NCI-H82 treated with DMSO at 0.1 percent for 48 hours (cell line): ENCODE data around the gene SOCS4.
"Not testable (repeated sequence)": the region's sequence is repeated elsewhere in the genome, so short reads cannot be mapped to it uniquely, and the experiment has no call there.

ENCODE experiments used
- DNase-seq: peaks from one replicate; lab custom pipeline; 2025; ENCODE audit not compliant: unreplicated experiment; lab: John Stamatoyannopoulos, UW

The SOCS4 gene

DNA sequence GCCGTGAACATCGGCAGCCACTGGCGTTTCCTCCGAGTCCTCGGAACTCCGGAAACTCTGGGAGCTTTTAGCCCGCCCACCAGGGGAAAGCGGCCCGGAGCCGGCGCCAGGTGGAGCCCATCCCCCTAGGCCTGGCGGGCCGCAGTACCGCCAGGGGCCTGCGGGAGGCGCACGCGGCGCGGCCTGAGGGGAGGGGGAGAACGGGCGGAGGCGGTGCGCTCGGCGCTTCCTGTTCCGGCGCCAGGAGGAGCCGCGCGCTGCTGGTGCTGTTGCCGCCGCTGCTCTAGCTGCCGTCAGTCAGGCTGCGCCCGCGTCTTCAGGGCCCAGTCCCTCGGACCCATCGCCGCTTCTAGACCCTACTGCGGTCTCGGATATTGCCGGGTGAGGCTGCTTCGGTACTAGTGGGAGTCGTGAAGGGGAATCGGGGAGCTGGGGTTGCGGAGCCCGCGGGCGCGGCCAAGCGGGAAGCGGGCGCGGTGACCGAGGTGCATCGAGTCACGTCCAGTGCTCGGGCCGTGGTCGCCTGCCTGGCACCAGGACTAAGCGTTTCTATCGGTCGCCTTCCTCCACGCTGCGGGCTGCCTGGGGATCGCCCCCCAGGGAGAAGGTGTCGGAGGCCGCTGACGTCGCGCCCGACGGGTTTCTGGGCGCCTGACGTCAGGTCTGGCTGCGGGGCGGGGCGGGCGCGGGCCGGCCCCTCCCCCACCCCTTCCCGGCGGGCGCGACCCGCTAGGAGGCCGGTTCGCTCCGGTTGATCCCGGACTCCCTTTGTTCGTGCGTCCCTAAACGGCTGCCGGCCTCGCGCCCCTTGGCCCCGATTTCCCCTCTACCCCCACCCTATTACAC is 24.6 kb downstream of the SOCS4 start, which contains the start of gene MAPK1IP1L:
MAPK1IP1L (plus strand) TSS at position 225 of the 846 bp plus-strand sequence. CDS start 10,037 bp downstream, outside the sequence.
- DNase-seq: peak; percentile 52

- no peak for DNase-seq
Observed at GRCh38 chr14:55052269-55052930, 25.4 kb downstream of the SOCS4 start.

GRCh38 chr14:55053018-55053417 is 26.0 kb downstream of the SOCS4 start:
- DNase-seq: no peak

- DNase-seq: no peak
Observed at GRCh38 chr14:55053500-55053899, 26.5 kb downstream of the SOCS4 start.

- DNase-seq: no peak
Observed at GRCh38 chr14:55054098-55054497, 27.1 kb downstream of the SOCS4 start.

DNA sequence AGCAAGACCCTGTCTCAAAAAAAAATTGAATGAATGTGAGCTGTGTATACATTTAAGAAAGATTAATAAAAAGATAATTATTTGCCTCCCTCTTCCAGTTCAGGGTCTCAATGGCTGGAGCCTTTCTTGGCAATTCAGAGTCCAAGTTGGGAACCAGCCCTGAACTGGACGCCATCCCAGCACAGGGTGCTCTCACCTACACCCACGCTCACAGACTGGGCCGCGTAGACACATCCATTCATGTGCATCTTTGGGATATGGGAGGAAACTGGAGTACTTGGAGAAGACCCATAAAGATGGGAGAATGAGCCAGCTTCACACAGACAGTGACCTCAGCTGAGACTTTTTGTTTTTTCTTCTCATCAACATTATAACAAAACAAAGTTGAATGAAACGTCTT is 30.9 kb downstream of the SOCS4 start:
- DNase-seq: no peak

DNA sequence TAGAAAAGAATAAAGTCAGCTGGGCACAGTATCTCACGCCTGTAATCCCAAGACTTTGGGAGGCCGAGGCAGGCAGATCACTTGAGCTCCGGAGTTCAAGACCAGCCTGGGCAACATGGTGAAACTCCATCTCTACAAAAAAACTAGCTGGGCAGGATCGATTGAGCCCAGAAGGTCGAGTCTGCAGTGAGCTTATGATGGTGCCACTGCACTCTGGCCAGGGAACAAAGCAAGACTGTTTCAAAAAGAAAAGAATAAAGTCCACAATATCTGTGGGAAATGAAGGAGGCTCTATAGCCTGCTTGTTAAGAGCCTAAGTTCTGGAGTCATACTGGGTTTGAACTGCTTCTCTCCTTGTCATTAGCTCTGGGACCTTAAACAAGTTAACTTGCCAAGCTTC is 32.3 kb downstream of the SOCS4 start:
- no peak for DNase-seq

DNA sequence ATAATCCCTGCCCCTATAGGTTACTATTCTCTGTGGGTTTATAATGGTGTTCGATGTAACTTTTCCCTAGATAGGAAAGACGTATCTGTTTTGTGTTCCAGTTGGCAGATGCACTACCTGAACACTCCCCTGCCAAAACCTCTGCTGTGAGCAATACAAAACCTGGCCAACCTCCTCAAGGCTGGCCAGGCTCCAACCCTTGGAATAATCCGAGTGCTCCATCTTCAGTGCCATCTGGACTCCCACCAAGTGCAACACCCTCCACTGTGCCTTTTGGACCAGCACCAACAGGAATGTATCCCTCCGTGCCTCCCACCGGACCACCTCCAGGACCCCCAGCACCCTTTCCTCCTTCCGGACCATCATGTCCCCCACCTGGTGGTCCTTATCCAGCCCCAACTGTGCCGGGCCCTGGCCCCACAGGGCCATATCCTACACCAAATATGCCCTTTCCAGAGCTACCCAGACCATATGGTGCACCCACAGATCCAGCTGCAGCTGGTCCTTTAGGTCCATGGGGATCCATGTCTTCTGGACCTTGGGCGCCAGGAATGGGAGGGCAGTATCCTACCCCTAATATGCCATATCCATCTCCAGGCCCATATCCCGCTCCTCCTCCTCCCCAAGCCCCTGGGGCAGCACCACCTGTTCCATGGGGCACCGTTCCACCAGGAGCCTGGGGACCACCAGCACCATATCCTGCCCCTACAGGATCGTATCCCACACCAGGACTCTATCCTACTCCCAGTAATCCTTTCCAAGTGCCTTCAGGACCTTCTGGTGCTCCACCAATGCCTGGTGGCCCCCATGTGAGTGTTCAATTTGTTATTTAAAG is 35.7 kb downstream of the SOCS4 start:
- DNase-seq: no peak

DNA sequence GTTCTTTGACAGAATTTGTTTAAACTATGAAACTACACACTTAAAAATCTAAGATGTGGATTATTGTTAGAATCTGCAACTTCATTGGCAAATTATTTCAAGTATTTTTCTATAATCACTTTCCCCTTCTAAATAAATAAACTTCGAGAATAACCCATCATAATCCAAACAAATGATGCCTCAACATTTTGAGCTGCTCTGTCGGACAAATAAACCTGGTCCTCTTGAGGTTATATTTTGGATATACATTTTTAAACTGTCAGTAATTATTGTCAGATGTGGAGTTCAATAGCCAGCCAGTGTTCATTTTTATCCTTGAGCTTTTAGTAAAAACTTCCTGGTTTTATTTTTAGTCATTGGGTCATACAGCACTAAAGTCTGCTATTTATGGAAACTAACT is 37.9 kb downstream of the SOCS4 start:
- not testable (repeated sequence) for DNase-seq

DNA sequence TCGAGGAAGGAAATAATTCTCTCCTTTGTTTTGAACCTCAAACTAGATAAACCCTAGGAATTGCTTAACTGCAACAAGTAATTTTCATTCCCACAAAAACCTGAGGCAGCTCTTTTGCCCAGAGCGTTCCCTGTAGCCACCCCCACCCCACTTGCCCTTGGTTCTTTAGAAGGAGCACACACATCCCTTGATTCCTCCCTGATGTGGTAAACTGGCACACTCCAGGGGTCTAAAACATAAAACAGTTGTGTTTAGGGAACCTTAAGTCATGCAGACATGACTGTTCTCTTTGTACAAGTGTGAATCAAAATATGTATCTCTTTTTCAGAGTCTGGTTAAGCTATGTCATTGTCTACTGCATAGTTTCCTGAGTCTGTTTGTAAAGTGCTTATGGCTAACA is 38.4 kb downstream of the SOCS4 start:
- DNase-seq: no peak

DNA sequence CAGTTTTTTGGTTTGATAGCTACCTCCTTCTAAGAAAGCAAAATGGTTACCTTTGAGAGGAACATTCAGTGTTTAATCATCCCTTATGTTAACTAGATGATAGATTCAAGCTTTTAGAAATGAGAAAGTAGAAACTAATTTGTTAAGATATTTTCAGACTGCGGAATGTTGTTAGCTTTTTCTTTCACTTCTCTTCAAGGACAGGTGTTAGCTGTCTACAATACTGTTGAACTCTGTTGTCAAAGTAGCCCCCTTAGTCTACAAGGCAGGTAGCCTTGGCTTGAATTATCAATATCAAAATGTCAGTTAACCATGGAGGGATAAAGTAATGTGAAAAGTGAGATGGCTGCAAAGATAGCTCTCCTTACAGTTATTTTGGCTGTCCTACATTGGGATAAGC is 39.2 kb downstream of the SOCS4 start:
- DNase-seq: no peak

GRCh38 chr14:55070981-55071411 is 44.0 kb downstream of the SOCS4 start:
- DNase-seq: no peak

GRCh38 chr14:55071870-55072640 is 45.0 kb downstream of the SOCS4 start:
- DNase-seq: no peak

DNA sequence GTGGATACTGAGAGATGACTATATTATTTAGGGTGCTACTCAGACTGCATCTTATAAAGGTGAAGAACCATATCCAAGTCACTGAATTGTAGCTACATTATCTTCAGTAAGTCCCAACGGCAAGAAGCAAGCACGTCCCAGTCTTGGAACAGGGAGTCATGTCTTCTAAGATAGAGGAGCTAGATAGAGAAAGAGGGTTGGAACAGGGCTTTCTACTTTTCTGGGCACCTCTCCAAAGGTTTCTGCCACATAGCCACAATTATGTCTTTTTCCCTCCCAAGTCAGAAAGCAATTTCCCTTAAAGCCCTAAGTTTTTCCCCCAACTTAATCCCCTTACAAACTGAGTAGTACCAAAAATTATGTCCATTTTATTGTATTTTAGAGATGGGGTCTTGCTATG is 46.8 kb downstream of the SOCS4 start:
- DNase-seq: no peak

DNA sequence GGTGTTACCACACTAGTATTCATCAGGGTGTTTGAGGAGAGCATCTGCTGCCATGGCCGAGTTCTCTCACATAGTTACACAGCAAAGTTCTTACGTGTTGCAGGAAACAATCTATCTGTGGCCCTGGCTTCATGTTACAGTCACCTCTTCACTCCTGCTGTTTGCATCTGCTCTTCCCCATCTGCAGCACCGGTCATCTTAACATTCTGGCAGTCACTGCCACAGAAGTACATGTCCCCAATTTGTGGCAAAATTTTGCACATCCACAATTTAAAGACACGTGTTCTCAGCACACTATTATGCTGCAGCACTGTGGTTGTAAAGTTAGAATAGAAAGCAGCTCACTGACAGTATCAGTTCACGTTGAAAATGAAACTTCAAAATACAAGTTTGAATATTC is 47.6 kb downstream of the SOCS4 start:
- DNase-seq: no peak

GRCh38 chr14:55075628-55076175 is 48.7 kb downstream of the SOCS4 start:
- DNase-seq: no peak

GRCh38 chr14:55077170-55078151 is 50.4 kb downstream of the SOCS4 start:
- peak; percentile 5 for DNase-seq

- DNase-seq: not testable (repeated sequence)
Observed at GRCh38 chr14:55079961-55080360, 52.9 kb downstream of the SOCS4 start.

DNA sequence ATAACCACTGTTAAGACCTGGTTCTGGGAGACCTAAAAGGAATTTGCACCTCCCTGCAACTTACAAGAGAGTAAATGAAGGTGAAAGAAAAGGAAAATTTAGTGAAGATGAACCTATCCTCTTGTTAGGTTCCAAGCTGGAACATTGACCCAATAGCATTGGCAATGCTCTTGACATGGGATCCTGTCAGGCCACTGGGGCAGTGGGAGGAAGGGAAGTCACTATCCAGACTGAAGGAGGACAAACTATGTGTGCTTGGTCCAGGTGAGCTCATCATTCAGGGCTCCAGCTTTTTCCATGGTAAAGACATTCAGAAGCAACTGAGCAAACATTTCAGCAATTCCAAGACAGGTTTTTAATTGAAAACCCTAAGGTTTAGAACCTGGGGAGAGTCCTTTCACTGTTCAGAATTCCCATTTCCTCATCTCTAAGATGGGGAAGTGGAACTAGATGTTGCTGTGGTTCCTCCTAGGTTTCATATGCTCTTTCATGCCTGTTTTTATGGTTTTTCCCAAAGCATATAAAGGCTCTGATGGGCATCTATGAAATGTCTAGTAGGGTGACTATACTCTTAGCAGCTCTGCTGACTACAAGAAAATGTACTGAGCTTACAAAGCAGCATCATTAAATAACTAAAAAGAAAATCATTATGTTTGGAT is 57.5 kb downstream of the SOCS4 start:
- DNase-seq: no peak
